H1 (cell line): ENCODE data around the gene DUSP12. TPM values are rescaled to one million over a fixed set of nuclear protein-coding genes. Genes with fewer than 3 reads are reported as not detected.

Source experiments
- ASH2L ChIP-seq: fragments of 200-600, 300-600 bp; sonication (generic); IDR thresholded peaks from one replicate; pipeline ENCODE4 v1.7.1; 2017; ENCODE audit warnings: low read length
- CBX8 ChIP-seq: fragments of 300-800, 300-1000 bp; sonication (generic); IDR thresholded peaks from 2 replicates; pipeline ENCODE4 v1.7.1; 2016; ENCODE audit warnings: low read depth, low read length, borderline replicate concordance
- CHD2 ChIP-seq: IDR thresholded peaks from 2 replicates; pipeline ENCODE4 v1.6.1; 2012; ENCODE audit warnings: low read length, improper control_type of control experiment
- E2F6 ChIP-seq: IDR thresholded peaks from 2 replicates; pipeline ENCODE4 v1.6.1; 2012; ENCODE audit warnings: inconsistent platforms
- POLR2AphosphoS5 ChIP-seq: IDR thresholded peaks from 2 replicates; pipeline ENCODE4 v1.6.1; 2011; ENCODE audit warnings: low read depth, low read length
- POU5F1 ChIP-seq: IDR thresholded peaks from 2 replicates; pipeline ENCODE4 v1.6.1; 2011; ENCODE audit warnings: low read depth, mild to moderate bottlenecking, low read length, moderate library complexity
- ZNF274 ChIP-seq: IDR thresholded peaks from 2 replicates; pipeline ENCODE4 v1.7.0; 2012; ENCODE audit warnings: low read length, borderline replicate concordance; ENCODE audit errors: extremely low read depth
- polyA plus RNA-seq, 7 experiments: library from polyadenylated mRNA; depleted of rRNA in 3 of 7; stranded (reverse) in 5 of 7; unstranded in 2 of 7; fragments of >200 nt in 5 of 7; fragments of 200-250 nt in 2 of 7; gene quantifications; 1 replicate in 5 of 7; 2 replicates in 1 of 7; 4 replicates in 1 of 7; pipeline versions ENCODE4 v1.2.1 to v1.2.3, GENCODE V29; 2011 to 2013; ENCODE audit warnings: missing spikeins in 2 of 7, mixed read lengths in 2 of 7
- total RNA-seq: library from RNA; stranded (reverse); fragmentation: NEBNext Ultra II Directional; extraction: Animal tissue kit (Norgen Biotek cat#: 25700); gene quantifications from 2 replicates; pipeline ENCODE4 v1.2.1, GENCODE V29; 2021

DUSP12 gene
- total and polyA plus RNA-seq, 2 of the 8 experiments (the other 6 are each of a cell fraction or from before 2014, with no cell fraction given): 27.6 to 33.9 TPM

DNA sequence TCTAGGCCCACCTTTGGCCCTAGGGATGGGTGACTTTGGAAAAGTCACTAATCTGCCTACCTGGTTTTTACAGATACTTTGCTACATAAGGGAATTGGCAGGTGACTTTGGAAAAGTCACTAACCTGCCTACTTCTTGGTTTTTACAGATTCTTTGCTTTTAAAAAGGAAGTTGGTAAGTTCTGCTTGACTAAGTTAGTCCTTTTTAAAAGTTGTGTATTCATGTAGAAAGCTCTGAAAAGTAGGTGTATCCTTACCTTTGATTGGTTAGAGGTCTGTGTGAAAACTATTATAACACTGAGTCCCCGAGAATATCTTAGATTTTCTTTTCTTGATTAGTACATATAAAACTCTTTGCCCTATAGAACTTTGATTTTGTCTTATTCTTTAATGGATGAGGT lies 28.9 kb downstream of the DUSP12 start (continued):
- no peak for TF ChIP-seq E2F6
- TF ChIP-seq POLR2AphosphoS5: no peak
- TF ChIP-seq ASH2L: no peak
- no peak for TF ChIP-seq POU5F1
- TF ChIP-seq ZNF274: no peak
- TF ChIP-seq CBX8: no peak
- no peak for TF ChIP-seq CHD2
